B cell (primary cell): ENCODE data around the gene HDAC10. TPM values are rescaled to one million over a fixed set of nuclear protein-coding genes. Genes with fewer than 3 reads are reported as not detected.

ENCODE experiments used
- ATAC-seq: fragments of 200-7000 bp; cut with Tn5 transposase; one replicate; pipeline ENCODE4 v1.10.0; 2021; ENCODE audit warnings: low read depth, mild to moderate bottlenecking, moderate number of reproducible peaks, moderate library complexity
- CTCF ChIA-PET: fragments of 350-600 bp; sonication (Branson Sonifier 250); formaldehyde crosslinking; loops from one replicate; lab custom pipeline; 2021; ENCODE audit warnings: antibody characterized with exemption, inconsistent platforms; lab: Charles Lee
- POLR2A ChIA-PET: fragments of 350-600 bp; sonication (Branson Sonifier 250); formaldehyde crosslinking; loops from one replicate; lab custom pipeline; 2021; ENCODE audit warnings: antibody characterized with exemption; lab: Charles Lee
- DNase-seq: peaks from one replicate; pipeline ENCODE4 v3.0.0; 2013
- H2AFZ ChIP-seq: 2 replicates; pipeline ENCODE4 v1.6.1; 2012; ENCODE audit warnings: mild to moderate bottlenecking, low read depth, low read length; ENCODE audit not compliant: insufficient read depth, poor library complexity, severe bottlenecking
- H3K27ac ChIP-seq, 2 donors: 1 replicate in 1 of 2; 2 replicates in 1 of 2; pipeline ENCODE4 v1.5.1; 2012 to 2013; ENCODE audit warnings: low read length in 2 of 2, mild to moderate bottlenecking in 2 of 2, moderate library complexity in 1 of 2
- H3K27me3 ChIP-seq, 4 experiments: fragments of 200-600 bp in 1 of 4; sonication (generic) in 1 of 4; replicated peaks in 1 of 4; 1 replicate in 2 of 4; 2 replicates in 2 of 4; pipeline versions ENCODE4 v1.6.1 to v1.7.0; 2013 to 2016; ENCODE audit warnings: low read length in 3 of 4, mild to moderate bottlenecking in 2 of 4, mixed read lengths in 1 of 4, moderate library complexity in 1 of 4; ENCODE audit not compliant: insufficient read depth in 4 of 4, control insufficient read depth in 3 of 4; ENCODE audit errors: control extremely low read depth in 1 of 4
- H3K36me3 ChIP-seq, 2 experiments: replicated peaks in 1 of 2; 1 replicate in 1 of 2; 2 replicates in 1 of 2; pipeline versions ENCODE4 v1.6.1 to v1.7.1; 2013; ENCODE audit warnings: low read length in 1 of 2; ENCODE audit not compliant: insufficient read depth in 2 of 2, control insufficient read depth in 1 of 2; ENCODE audit errors: control extremely low read depth in 1 of 2, extremely low read depth in 1 of 2
- H3K4me1 ChIP-seq, 2 donors: fragments of 200-600 bp in 1 of 2; sonication (generic) in 1 of 2; 1 replicate in 1 of 2; 2 replicates in 1 of 2; pipeline versions ENCODE4 v1.5.1 to v1.6.1; 2013 to 2017; ENCODE audit warnings: low read length in 2 of 2; ENCODE audit not compliant: control insufficient read depth in 2 of 2, insufficient read depth in 2 of 2
- H3K4me2 ChIP-seq: replicated peaks from 2 replicates; pipeline ENCODE3; 2012; ENCODE audit warnings: mild to moderate bottlenecking, low read depth, low read length; ENCODE audit not compliant: poor library complexity, severe bottlenecking
- H3K4me3 ChIP-seq, 5 experiments: fragments of 200-600 bp in 1 of 5; sonication (generic) in 1 of 5; 1 replicate in 3 of 5; 2 replicates in 2 of 5; pipeline versions ENCODE4 v1.5.1 to v1.7.0; 2011 to 2016; ENCODE audit warnings: low read length in 4 of 5, mild to moderate bottlenecking in 4 of 5, low read depth in 2 of 5, control low read depth in 1 of 5, moderate library complexity in 1 of 5; ENCODE audit not compliant: insufficient read depth in 1 of 5; ENCODE audit errors: control extremely low read depth in 1 of 5, extremely low read depth in 1 of 5
- H3K79me2 ChIP-seq: fragments of 200-600 bp; sonication (generic); one replicate; pipeline ENCODE4 v1.6.0; 2016; ENCODE audit warnings: low read length; ENCODE audit not compliant: control insufficient read depth, insufficient read depth
- H3K9ac ChIP-seq: fragments of 200-600 bp; sonication (generic); 2 replicates; pipeline ENCODE4 v1.6.1; 2017; ENCODE audit warnings: mild to moderate bottlenecking, low read length, moderate library complexity
- H3K9me3 ChIP-seq, 3 donors: one replicate each; pipeline versions ENCODE4 v1.6.1 to v1.7.1; 2013; ENCODE audit warnings: low read length in 2 of 3; ENCODE audit not compliant: control insufficient read depth in 2 of 3, insufficient read depth in 1 of 3; ENCODE audit errors: control extremely low read depth in 1 of 3
- H4K20me1 ChIP-seq: 2 replicates; pipeline ENCODE4 v1.6.0; 2012; ENCODE audit warnings: mild to moderate bottlenecking, low read length; ENCODE audit not compliant: insufficient read depth, control insufficient read depth, poor library complexity, severe bottlenecking
- H3K27ac Mint-ChIP-seq: one replicate; pipeline ENCODE4 v1.8.0; 2021; ENCODE audit warnings: mixed read lengths
- H3K27me3 Mint-ChIP-seq: one replicate; pipeline ENCODE4 v1.8.0; 2021; ENCODE audit warnings: mixed read lengths
- H3K4me1 Mint-ChIP-seq: one replicate; pipeline ENCODE4 v1.8.0; 2021; ENCODE audit warnings: mixed read lengths
- H3K4me3 Mint-ChIP-seq: one replicate; pipeline ENCODE4 v1.8.0; 2021; ENCODE audit warnings: mixed read lengths
- H3K9me3 Mint-ChIP-seq: one replicate; pipeline ENCODE4 v1.8.0; 2022; ENCODE audit warnings: mixed read lengths; ENCODE audit not compliant: insufficient read depth
- CTCF ChIP-seq: fragments of 200-600 bp; IDR thresholded peaks from one replicate; pipeline ENCODE4 v1.8.0; 2022; ENCODE audit warnings: antibody characterized with exemption, mild to moderate bottlenecking
- EZH2 ChIP-seq: IDR thresholded peaks from 2 replicates; pipeline ENCODE4 v1.6.1; 2012; ENCODE audit warnings: borderline replicate concordance, low read depth, mild to moderate bottlenecking, moderate library complexity, low read length; ENCODE audit not compliant: insufficient read depth, poor library complexity, severe bottlenecking
- WGBS: methylation state at CpG from one replicate; pipeline ENCODE4 v1.1.5; 2013; ENCODE audit warnings: missing lambda C conversion rate; ENCODE audit not compliant: insufficient coverage; 5-methylcytosine and 5-hydroxymethylcytosine counted together
- intact Hi-C: fragments of 100-400 bp; cut with micrococcal nuclease; formaldehyde crosslinking; loops from one replicate; pipeline ENCODE4 v1.10.0; 2022
- polyA plus RNA-seq: library from polyadenylated mRNA; depleted of rRNA; stranded (reverse); fragments of >200 nt; gene quantifications from 2 replicates; pipeline ENCODE4 v1.2.3, GENCODE V29; 2012
- total RNA-seq, 2 donors: library from RNA; stranded (reverse); fragments of 120-200 nt in 1 of 2; gene quantifications; 1 replicate in 1 of 2; 2 replicates in 1 of 2; pipeline versions ENCODE4 v1.2.3 to v1.2.4, GENCODE V29; 2013 to 2022

Gene HDAC10
- total and polyA plus RNA-seq, 2 donors (not counting 1 experiment from before 2014, with no cell fraction given): 136 to 187 TPM

DNA sequence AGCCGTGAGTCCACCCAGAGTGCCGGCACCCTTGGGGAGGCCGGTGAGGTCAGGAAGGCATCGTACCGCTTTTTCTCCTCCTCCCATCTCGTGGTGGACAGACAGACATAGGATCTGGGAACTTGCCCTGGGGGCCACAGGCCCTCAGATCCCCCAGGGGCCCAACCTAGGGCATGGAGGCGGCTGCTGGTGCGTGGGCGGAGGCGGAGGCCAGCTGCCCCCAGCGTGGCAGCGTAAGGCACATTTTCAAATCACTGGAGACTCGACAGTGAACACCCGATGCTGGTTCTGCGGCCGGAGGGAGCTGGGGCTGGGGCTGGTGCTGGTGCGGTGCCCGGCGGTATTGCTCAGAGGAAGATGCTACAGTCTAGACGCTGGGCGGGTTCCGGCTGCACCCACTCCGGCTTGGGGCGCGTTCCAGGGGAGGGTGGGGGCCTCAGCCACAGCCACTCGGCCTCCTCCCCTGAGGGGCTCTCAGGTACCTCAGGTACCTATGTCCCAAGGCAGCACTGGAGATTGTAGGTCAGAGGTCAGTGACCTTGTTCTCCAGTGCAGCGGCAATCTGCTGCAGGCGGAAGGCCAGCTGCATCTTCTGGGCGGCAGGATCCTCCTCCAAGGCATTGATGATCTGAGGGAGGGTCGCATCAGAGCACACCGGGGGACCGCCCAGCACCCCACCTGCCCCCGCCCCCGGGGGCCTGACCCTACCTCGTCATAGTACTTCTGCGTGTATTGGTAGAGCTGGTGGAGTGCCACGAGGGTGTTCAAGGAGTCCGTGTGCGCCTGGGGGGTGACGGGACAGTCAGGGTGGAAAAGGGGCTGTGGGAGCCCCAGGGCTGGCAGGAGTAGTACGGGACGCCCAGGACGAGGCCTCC lies 24.4 kb upstream of the HDAC10 start:
- peaks cover 12 to 19% of the 10 kb centered on the region in 2 donors for H3K4me1 ChIP-seq
- no peak overlapping the region for H2AFZ ChIP-seq
- Mint-ChIP-seq H3K27me3 (no peaks in the 10 kb centered on the region), H3K4me1 (peaks cover 9% of the 10 kb centered on the region), H3K27ac (no peak overlapping the region), H3K9me3 (no peaks in the 10 kb centered on the region), H3K4me3 (no peak overlapping the region)
- no peak overlapping the region for H3K4me3 ChIP-seq
- intact Hi-C loops: loop anchor here (1.0 kb wide), 1 partner anchor 52 kb away; the partner anchor contains the start of gene DENND6B
- ChIA-PET POLR2A (interaction anchor here (1.4 kb wide), 1 partner anchor 19 kb away, joined by 6 read pairs; no protein-coding TSS in a partner anchor), CTCF (interaction anchor here (0.9 to 2.9 kb wide), 15 partner anchors 19 to 345 kb away, joined by 3 to 67 read pairs (median 8); partner anchors contain the start of genes DENND6B, PLXNB2 and SCO2)
- H3K4me2 ChIP-seq: no peak overlapping the region
- TF ChIP-seq CTCF (no peak), EZH2 (no peak)
- peaks cover 11% of the 10 kb centered on the region for H4K20me1 ChIP-seq
- no peak overlapping the region for H3K27ac ChIP-seq
- H3K27me3 ChIP-seq: peaks cover 0 to 14% (median 4%) of the 10 kb centered on the region in 4 experiments
- no peaks in the 10 kb centered on the region for H3K36me3 ChIP-seq
- H3K9me3 ChIP-seq: no peaks in the 10 kb centered on the region
- H3K9ac ChIP-seq: no peak overlapping the region
- ATAC-seq (no peak), DNase-seq (no peak)
- no peaks in the 10 kb centered on the region for H3K79me2 ChIP-seq
- 95% methylated on average over 43 of the region's 43 CpGs for WGBS

GRCh38 chr22:50274771-50275170 lies 23.7 kb upstream of the HDAC10 start:
- Histone ChIP-seq H3K36me3 (no peaks in the 10 kb centered on the region), H3K4me1 (peaks cover 12 to 21% of the 10 kb centered on the region in 2 donors), H3K9me3 (no peaks in the 10 kb centered on the region), H3K4me2 (no peak overlapping the region), H4K20me1 (peaks cover 11% of the 10 kb centered on the region), H3K27me3 (peaks cover 0 to 15% (median 4%) of the 10 kb centered on the region in 4 experiments), H3K4me3 (no peak overlapping the region), H3K9ac (no peak overlapping the region), H3K79me2 (no peaks in the 10 kb centered on the region), H3K27ac (no peak overlapping the region), H2AFZ (no peak overlapping the region)
- Mint-ChIP-seq H3K9me3 (no peaks in the 10 kb centered on the region), H3K4me3 (no peak overlapping the region), H3K27me3 (no peaks in the 10 kb centered on the region), H3K4me1 (peaks cover 9% of the 10 kb centered on the region), H3K27ac (no peak overlapping the region)
- 87% methylated on average over 7 of the region's 7 CpGs for WGBS
- DNase-seq: no peak
- TF ChIP-seq EZH2 (no peak), CTCF (no peak)
- ChIA-PET POLR2A (no interaction called here), CTCF (interaction anchor here (1.6 to 2.9 kb wide), 6 partner anchors 19 to 251 kb away, joined by 5 to 67 read pairs (median 10); partner anchors contain the start of genes DENND6B, HDAC10 and SCO2)
- ATAC-seq: no peak
- intact Hi-C loops: loop anchor here (1.0 kb wide), 1 partner anchor 68 kb away; no protein-coding TSS in a partner anchor
